HCT116 (cell line): ENCODE results near the gene FNDC3B.

ENCODE experiments used
- POLR2A ChIP-seq: IDR thresholded peaks from 2 replicates; pipeline ENCODE4 v1.7.0; 2011; ENCODE audit warnings: borderline replicate concordance; ENCODE audit not compliant: insufficient read depth, insufficient read length; ENCODE audit errors: extremely low read depth
- POLR2AphosphoS5 ChIP-seq: IDR thresholded peaks from 2 replicates; pipeline ENCODE4 v1.6.1; 2011; ENCODE audit warnings: mild to moderate bottlenecking, low read depth, low read length, moderate library complexity
- TF ChIP-seq, protein P1 (sequence below), 3 experiments: fragments of 200-600 bp in 1 of 3; sonication (generic) in 1 of 3; IDR thresholded peaks in 2 of 3; conservative IDR thresholded peaks in 1 of 3; 2 replicates each; pipeline ENCODE4 v1.5.1; 2012 to 2017; ENCODE audit warnings: low read depth in 2 of 3, low read length in 2 of 3, antibody characterized with exemption in 1 of 3, borderline replicate concordance in 1 of 3, control low read depth in 1 of 3, mild to moderate bottlenecking in 1 of 3, mixed read lengths in 1 of 3, mixed run types in 1 of 3, moderate library complexity in 1 of 3; ENCODE audit not compliant: insufficient read depth in 1 of 3

DNA sequence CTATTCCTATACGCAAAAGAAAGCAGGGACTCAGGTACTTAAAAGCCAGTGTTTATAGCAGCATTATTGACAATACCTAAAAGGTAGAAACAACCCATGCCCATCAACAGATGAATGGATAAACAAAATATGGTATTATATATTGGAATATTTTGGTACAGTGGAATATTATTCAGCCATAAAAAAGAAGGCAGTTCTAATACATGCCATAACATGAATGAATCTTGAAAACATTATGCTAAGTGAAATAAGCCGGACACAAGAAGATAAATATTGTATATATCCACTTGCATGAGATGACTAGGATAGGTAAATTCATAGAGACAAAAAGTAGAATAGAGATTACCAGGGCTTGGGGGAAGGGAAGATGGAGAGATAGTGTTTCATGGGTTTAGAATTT, 9.2 kb downstream of the FNDC3B start:
- TF ChIP-seq, protein P1, sequence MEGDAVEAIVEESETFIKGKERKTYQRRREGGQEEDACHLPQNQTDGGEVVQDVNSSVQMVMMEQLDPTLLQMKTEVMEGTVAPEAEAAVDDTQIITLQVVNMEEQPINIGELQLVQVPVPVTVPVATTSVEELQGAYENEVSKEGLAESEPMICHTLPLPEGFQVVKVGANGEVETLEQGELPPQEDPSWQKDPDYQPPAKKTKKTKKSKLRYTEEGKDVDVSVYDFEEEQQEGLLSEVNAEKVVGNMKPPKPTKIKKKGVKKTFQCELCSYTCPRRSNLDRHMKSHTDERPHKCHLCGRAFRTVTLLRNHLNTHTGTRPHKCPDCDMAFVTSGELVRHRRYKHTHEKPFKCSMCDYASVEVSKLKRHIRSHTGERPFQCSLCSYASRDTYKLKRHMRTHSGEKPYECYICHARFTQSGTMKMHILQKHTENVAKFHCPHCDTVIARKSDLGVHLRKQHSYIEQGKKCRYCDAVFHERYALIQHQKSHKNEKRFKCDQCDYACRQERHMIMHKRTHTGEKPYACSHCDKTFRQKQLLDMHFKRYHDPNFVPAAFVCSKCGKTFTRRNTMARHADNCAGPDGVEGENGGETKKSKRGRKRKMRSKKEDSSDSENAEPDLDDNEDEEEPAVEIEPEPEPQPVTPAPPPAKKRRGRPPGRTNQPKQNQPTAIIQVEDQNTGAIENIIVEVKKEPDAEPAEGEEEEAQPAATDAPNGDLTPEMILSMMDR (IDR thresholded peaks at IDR 0.05 in 2 of 3, conservative IDR thresholded peaks at IDR 0.05 in 1 of 3; ENCODE audit: borderline replicate concordance in 1 of 3, insufficient read depth in 1 of 3, low read depth in 2 of 3, low read length in 2 of 3), result no peak
- TF ChIP-seq POLR2A, result no peak
- TF ChIP-seq POLR2AphosphoS5, result no peak
